Large intestine (tissue), 12 donors: Measurements from ENCODE around the gene C6. TPM values are rescaled to one million over a fixed set of nuclear protein-coding genes. Genes with fewer than 3 reads are reported as not detected.

Experiments
- DNase-seq, 2 donors: peaks; one replicate each; pipeline versions ENCODE4 v3.0.0 to v3.0.0-alpha.2; 2013
- H3K27ac ChIP-seq: one replicate; pipeline ENCODE4 v1.5.1; 2013; ENCODE audit warnings: low read length
- H3K27me3 ChIP-seq: 2 replicates; pipeline ENCODE4 v1.6.1; 2013; ENCODE audit warnings: low read length; ENCODE audit not compliant: control insufficient read depth, insufficient read depth
- H3K36me3 ChIP-seq: 2 replicates; pipeline ENCODE4 v1.6.1; 2013; ENCODE audit warnings: low read length; ENCODE audit not compliant: control insufficient read depth, insufficient read depth
- H3K4me1 ChIP-seq: one replicate; pipeline ENCODE4 v1.6.1; 2013; ENCODE audit warnings: low read length; ENCODE audit not compliant: control insufficient read depth, insufficient read depth
- H3K4me3 ChIP-seq: one replicate; pipeline ENCODE4 v1.5.1; 2013; ENCODE audit warnings: low read length
- H3K9me3 ChIP-seq: one replicate; pipeline ENCODE4 v1.6.1; 2013; ENCODE audit warnings: mild to moderate bottlenecking, low read depth, low read length, moderate library complexity; ENCODE audit not compliant: control insufficient read depth
- WGBS: methylation state at CpG from one replicate; pipeline ENCODE4 v1.1.5; 2013; ENCODE audit warnings: low lambda C conversion rate; ENCODE audit not compliant: insufficient coverage; 5-methylcytosine and 5-hydroxymethylcytosine counted together
- long read RNA-seq, 11 donors: transcript quantifications; one replicate each; lab custom pipeline, GENCODE V29; 2026
- polyA plus RNA-seq: library from polyadenylated mRNA; unstranded; fragments of 120-200 nt; gene quantifications from one replicate; pipeline ENCODE4 v1.2.1, GENCODE V29; 2013

C6 gene
- polyA plus RNA-seq, result 39.4 TPM
- long read RNA-seq, donor 1, transcript C6-202 (18 exons, 3,551 nt), result major isoform, 9 of 62 reads
- long read RNA-seq, donor 1, partial matches to known transcripts, result 53 of 62 reads
- long read RNA-seq, donor 1, other reads (novel, unspliced or antisense), result 0 of 62 reads
- long read RNA-seq, donor 2, partial matches to known transcripts, result 46 of 49 reads
- long read RNA-seq, donor 2, other reads (novel, unspliced or antisense), result 0 of 49 reads
- long read RNA-seq, donor 3, partial matches to known transcripts, result 49 of 53 reads
- long read RNA-seq, donor 3, other reads (novel, unspliced or antisense), result 0 of 53 reads
- long read RNA-seq, donor 4, result 0 reads
- long read RNA-seq, donor 5, partial matches to known transcripts, result 0 of 1 reads
- long read RNA-seq, donor 5, other reads (novel, unspliced or antisense), result 0 of 1 reads
- long read RNA-seq, donor 6, transcript C6-202 (18 exons, 3,551 nt), result major isoform, 7 of 13 reads
- long read RNA-seq, donor 6, partial matches to known transcripts, result 6 of 13 reads
- long read RNA-seq, donor 6, other reads (novel, unspliced or antisense), result 0 of 13 reads
- long read RNA-seq, donor 7, partial matches to known transcripts, result 0 of 1 reads
- long read RNA-seq, donor 7, other reads (novel, unspliced or antisense), result 0 of 1 reads
- long read RNA-seq, donor 8, transcript C6-202 (18 exons, 3,551 nt), result major isoform, 7 of 54 reads
- long read RNA-seq, donor 8, partial matches to known transcripts, result 46 of 54 reads
- long read RNA-seq, donor 8, other reads (novel, unspliced or antisense), result 0 of 54 reads
- long read RNA-seq, donor 9, transcript C6-202 (18 exons, 3,551 nt), result major isoform, 5 of 24 reads
- long read RNA-seq, donor 9, partial matches to known transcripts, result 19 of 24 reads
- long read RNA-seq, donor 9, other reads (novel, unspliced or antisense), result 0 of 24 reads
- long read RNA-seq, donor 10, transcript C6-202 (18 exons, 3,551 nt), result major isoform, 8 of 18 reads
- long read RNA-seq, donor 10, partial matches to known transcripts, result 10 of 18 reads
- long read RNA-seq, donor 10, other reads (novel, unspliced or antisense), result 0 of 18 reads
- long read RNA-seq, donor 11, transcript C6-202 (18 exons, 3,551 nt), result major isoform, 9 of 29 reads
- long read RNA-seq, donor 11, partial matches to known transcripts, result 20 of 29 reads
- long read RNA-seq, donor 11, other reads (novel, unspliced or antisense), result 0 of 29 reads

- WGBS, result no CpG with 5 or more reads among the region's 1 CpG
- DNase-seq, result peak; percentile 74 to 86
- peak within 1 kb of the TSS; percentile 32 for H3K4me3 ChIP-seq
These were observed at the start of gene C6 for GRCh38 chr5:41213340-41213739. C6 (minus strand) TSS chr5:41213532; CDS start chr5:41203230, 10,302 bp downstream.

GRCh38 chr5:41256400-41256799, 43.1 kb upstream of the C6 start:
- 100% methylated on average over 1 of the region's 4 CpGs for WGBS
- H3K4me1 ChIP-seq, result no peaks in the 10 kb centered on the region
- DNase-seq, result no peak
- H3K27me3 ChIP-seq, result no peaks in the 10 kb centered on the region
- no peaks in the 10 kb centered on the region for H3K9me3 ChIP-seq
- H3K4me3 ChIP-seq, result no peak overlapping the region
- H3K36me3 ChIP-seq, result no peaks in the 10 kb centered on the region
- no peak overlapping the region for H3K27ac ChIP-seq

More at GRCh38 chr5:41213340-41213739, at the start of gene C6:
- H3K27ac ChIP-seq, result peak within 1 kb of the TSS; percentile 71
- H3K4me1 ChIP-seq, result peaks cover 12% of the 10 kb centered on the region
- no peaks in the 10 kb centered on the region for H3K27me3 ChIP-seq
- no peaks in the 10 kb centered on the region for H3K36me3 ChIP-seq
- H3K9me3 ChIP-seq, result no peaks in the 10 kb centered on the region

GRCh38 chr5:41253109-41253508, 39.8 kb upstream of the C6 start:
- Histone ChIP-seq H3K27me3 (no peaks in the 10 kb centered on the region), H3K4me1 (no peaks in the 10 kb centered on the region), H3K27ac (no peak overlapping the region), H3K4me3 (no peak overlapping the region), H3K36me3 (no peaks in the 10 kb centered on the region), H3K9me3 (no peaks in the 10 kb centered on the region)
- no peak for DNase-seq

- DNase-seq, result no peak
- no peaks in the 10 kb centered on the region for H3K36me3 ChIP-seq
- no peak overlapping the region for H3K27ac ChIP-seq
- no peaks in the 10 kb centered on the region for H3K4me1 ChIP-seq
- H3K9me3 ChIP-seq, result no peaks in the 10 kb centered on the region
- no peak overlapping the region for H3K4me3 ChIP-seq
- no peaks in the 10 kb centered on the region for H3K27me3 ChIP-seq
These were observed 38.7 kb upstream of the C6 start for GRCh38 chr5:41252036-41252435.

GRCh38 chr5:41250351-41250987, 37.1 kb upstream of the C6 start:
- Histone ChIP-seq H3K4me1 (no peaks in the 10 kb centered on the region), H3K36me3 (no peaks in the 10 kb centered on the region), H3K27ac (no peak overlapping the region), H3K9me3 (no peaks in the 10 kb centered on the region), H3K4me3 (no peak overlapping the region), H3K27me3 (no peaks in the 10 kb centered on the region)
- no peak for DNase-seq
- WGBS, result 60% methylated on average over 1 of the region's 2 CpGs

GRCh38 chr5:41247135-41247534, 33.8 kb upstream of the C6 start:
- H3K27ac ChIP-seq, result no peak overlapping the region
- H3K4me3 ChIP-seq, result no peak overlapping the region
- DNase-seq, result no peak
- no peaks in the 10 kb centered on the region for H3K4me1 ChIP-seq
- H3K27me3 ChIP-seq, result no peaks in the 10 kb centered on the region
- WGBS, result no CpG with 5 or more reads among the region's 1 CpG
- no peaks in the 10 kb centered on the region for H3K9me3 ChIP-seq
- no peaks in the 10 kb centered on the region for H3K36me3 ChIP-seq

- H3K27ac ChIP-seq, result peak overlapping the region; percentile 36
- no CpG with 5 or more reads among the region's 1 CpG for WGBS
- no peak overlapping the region for H3K4me3 ChIP-seq
- H3K9me3 ChIP-seq, result no peaks in the 10 kb centered on the region
- no peaks in the 10 kb centered on the region for H3K27me3 ChIP-seq
- H3K36me3 ChIP-seq, result no peaks in the 10 kb centered on the region
- H3K4me1 ChIP-seq, result no peaks in the 10 kb centered on the region
- DNase-seq, result peak; percentile 69 to 75
These were observed 33.0 kb upstream of the C6 start for GRCh38 chr5:41246376-41246775.

GRCh38 chr5:41243558-41243957, 30.2 kb upstream of the C6 start:
- H3K4me1 ChIP-seq, result no peaks in the 10 kb centered on the region
- WGBS, result no CpG with 5 or more reads among the region's 1 CpG
- peaks cover 4% of the 10 kb centered on the region for H3K9me3 ChIP-seq
- H3K27me3 ChIP-seq, result no peaks in the 10 kb centered on the region
- DNase-seq, result no peak
- no peak overlapping the region for H3K4me3 ChIP-seq
- no peaks in the 10 kb centered on the region for H3K36me3 ChIP-seq
- H3K27ac ChIP-seq, result no peak overlapping the region

- H3K4me3 ChIP-seq, result no peak overlapping the region
- no peaks in the 10 kb centered on the region for H3K4me1 ChIP-seq
- H3K27ac ChIP-seq, result no peak overlapping the region
- H3K27me3 ChIP-seq, result no peaks in the 10 kb centered on the region
- H3K9me3 ChIP-seq, result peaks cover 4% of the 10 kb centered on the region
- no peaks in the 10 kb centered on the region for H3K36me3 ChIP-seq
- 29% methylated on average over 1 of the region's 3 CpGs for WGBS
- DNase-seq, result peak in 1 of 2 donors; percentile 5
These were observed 27.7 kb upstream of the C6 start for GRCh38 chr5:41240985-41241384.

GRCh38 chr5:41240390-41240789, 27.1 kb upstream of the C6 start:
- no CpG with 5 or more reads among the region's 3 CpGs for WGBS
- H3K27me3 ChIP-seq, result no peaks in the 10 kb centered on the region
- H3K27ac ChIP-seq, result no peak overlapping the region
- no peak for DNase-seq
- H3K4me3 ChIP-seq, result no peak overlapping the region
- H3K36me3 ChIP-seq, result no peaks in the 10 kb centered on the region
- peaks cover 4% of the 10 kb centered on the region for H3K9me3 ChIP-seq
- no peaks in the 10 kb centered on the region for H3K4me1 ChIP-seq
